T-helper 17 cell (primary cell): ENCODE results near the gene ARHGAP25. TPM values are rescaled to one million over a fixed set of nuclear protein-coding genes. Genes with fewer than 3 reads are reported as not detected.

Experiments used
- ATAC-seq: fragments of 150-1000 bp; cut with Tn5 transposase; 2 replicates; pipeline ENCODE4 v1.10.0; 2021; ENCODE audit warnings: mild to moderate bottlenecking, moderate library complexity
- DNase-seq, 3 donors: peaks; one replicate each; pipeline versions ENCODE4 v3.0.0 to v3.0.0-alpha.2; 2020 to 2021
- H3K9me3 ChIP-seq: one replicate; pipeline ENCODE4 v1.7.0; 2013; ENCODE audit warnings: low read length, mild to moderate bottlenecking; ENCODE audit not compliant: control insufficient read depth, poor library complexity, severe bottlenecking
- H3K27ac Mint-ChIP-seq: one replicate; pipeline ENCODE4 v1.8.0; 2022; ENCODE audit warnings: mild to moderate bottlenecking, moderate library complexity, mixed read lengths
- H3K27me3 Mint-ChIP-seq: one replicate; pipeline ENCODE4 v1.8.0; 2022; ENCODE audit warnings: mixed read lengths
- H3K36me3 Mint-ChIP-seq: one replicate; pipeline ENCODE4 v1.8.0; 2022; ENCODE audit warnings: low read depth, mixed read lengths
- H3K4me1 Mint-ChIP-seq: one replicate; pipeline ENCODE4 v1.8.0; 2022; ENCODE audit warnings: mild to moderate bottlenecking, mixed read lengths
- H3K4me3 Mint-ChIP-seq: one replicate; pipeline ENCODE4 v1.8.0; 2022; ENCODE audit warnings: mild to moderate bottlenecking, moderate library complexity, mixed read lengths
- total RNA-seq, 4 donors: library from RNA in 2 of 4; stranded (reverse) in 2 of 4; gene quantifications; one replicate each; pipeline ENCODE4 v1.2.3 and lab custom pipeline; 2022 to 2026

The ARHGAP25 gene
- total RNA-seq, 2 donors from 2014 or later: 75.6 to 90.6 TPM

DNA sequence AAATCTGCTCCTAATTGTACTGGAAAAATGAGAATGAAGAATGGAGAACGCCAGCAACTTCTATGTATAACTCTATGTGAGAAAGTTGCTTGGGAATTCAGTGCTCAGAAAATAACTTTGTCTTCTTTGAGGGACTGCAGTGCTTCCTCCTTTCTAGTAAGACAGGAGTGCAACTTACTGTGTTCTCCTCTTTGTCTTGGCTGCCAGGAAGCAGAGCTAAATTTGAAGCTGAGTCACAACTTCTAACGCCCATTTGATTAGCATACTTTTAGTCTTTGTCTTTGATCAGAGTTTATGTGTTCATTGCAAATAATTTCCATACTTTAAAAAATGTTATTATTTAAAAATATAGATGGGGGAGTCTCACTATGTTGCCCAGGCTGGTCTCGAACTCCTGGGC, 6.6 kb downstream of the ARHGAP25 start:
- H3K4me3 Mint-ChIP-seq: peak overlapping the region; percentile 92
- H3K4me1 Mint-ChIP-seq: peaks cover 75% of the 10 kb centered on the region
- peak; percentile 45 for ATAC-seq
- H3K27ac Mint-ChIP-seq: no peak overlapping the region
- peaks cover 28% of the 10 kb centered on the region for H3K36me3 Mint-ChIP-seq
- no peaks in the 10 kb centered on the region for H3K9me3 ChIP-seq
- DNase-seq: no peak
- H3K27me3 Mint-ChIP-seq: no peaks in the 10 kb centered on the region

DNA sequence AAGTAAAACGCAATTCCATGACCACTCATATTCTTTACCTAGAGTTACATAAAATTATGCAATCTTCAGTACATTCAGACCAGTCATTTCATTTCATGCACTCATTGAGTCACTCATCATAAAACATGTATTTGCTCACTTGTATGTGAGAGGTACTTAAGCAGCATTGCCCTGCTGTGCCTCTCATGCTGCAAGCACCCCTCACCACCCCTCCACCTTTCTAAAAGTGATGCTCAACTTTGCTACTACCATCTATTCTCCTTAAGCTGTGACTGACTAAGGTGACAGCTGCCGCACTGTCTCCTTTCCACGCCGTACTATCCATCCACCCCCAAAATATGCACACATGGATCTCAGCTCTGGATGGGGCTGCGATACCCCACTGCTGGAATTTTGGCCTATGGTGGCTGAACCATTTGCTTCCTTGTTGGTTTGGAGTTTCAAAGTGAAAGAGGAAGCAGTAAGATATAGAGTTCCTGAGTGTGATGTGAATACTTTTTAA, 7.2 kb downstream of the ARHGAP25 start:
- H3K36me3 Mint-ChIP-seq: peaks cover 28% of the 10 kb centered on the region
- H3K9me3 ChIP-seq: no peaks in the 10 kb centered on the region
- ATAC-seq (no peak), DNase-seq (no peak)
- peak overlapping the region; percentile 97 for H3K27ac Mint-ChIP-seq
- H3K4me1 Mint-ChIP-seq: peaks cover 79% of the 10 kb centered on the region
- H3K27me3 Mint-ChIP-seq: no peaks in the 10 kb centered on the region
- peak overlapping the region; percentile 88 for H3K4me3 Mint-ChIP-seq

DNA sequence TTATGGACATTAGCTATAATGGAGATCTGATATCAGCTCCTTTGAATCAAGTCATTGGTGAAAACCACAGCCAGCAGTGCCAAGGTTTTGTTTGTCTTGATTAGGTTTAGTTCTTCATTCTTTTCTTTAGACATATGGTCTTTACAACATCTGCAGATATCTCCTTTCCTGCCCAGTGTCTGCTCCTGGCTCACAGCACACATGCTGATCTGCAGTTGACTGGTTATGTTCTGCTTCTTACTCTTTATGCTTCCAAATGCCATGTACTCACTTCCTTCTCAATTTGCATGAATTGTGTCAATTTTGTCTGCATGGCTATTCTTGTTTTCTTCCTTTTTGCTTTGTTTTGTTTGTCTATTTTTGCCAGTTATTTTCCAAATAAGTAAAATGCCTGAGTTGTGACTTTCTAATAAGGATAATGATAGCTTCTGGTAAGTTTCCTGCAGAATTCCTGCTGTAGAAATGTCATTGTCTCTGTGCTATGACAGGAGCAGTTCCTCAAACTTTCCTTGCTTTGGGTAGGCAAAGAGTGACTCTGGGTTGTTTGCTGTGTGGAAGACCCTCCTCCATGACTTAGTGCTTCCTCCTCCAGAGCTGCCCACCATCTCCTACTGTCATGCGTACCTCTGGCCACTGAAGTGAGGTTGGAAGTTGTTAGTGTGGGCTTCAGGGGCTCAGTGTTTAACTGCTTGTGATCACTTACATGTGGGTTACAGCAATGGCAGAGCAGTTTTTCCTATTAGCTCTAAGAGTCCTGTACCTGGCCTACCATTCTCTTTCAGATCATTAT, 8.2 kb downstream of the ARHGAP25 start:
- no peaks in the 10 kb centered on the region for H3K27me3 Mint-ChIP-seq
- DNase-seq (no peak), ATAC-seq (no peak)
- peaks cover 28% of the 10 kb centered on the region for H3K36me3 Mint-ChIP-seq
- H3K27ac Mint-ChIP-seq: peak overlapping the region; percentile 97
- H3K4me3 Mint-ChIP-seq: peak overlapping the region; percentile 55
- H3K9me3 ChIP-seq: no peaks in the 10 kb centered on the region
- peaks cover 81% of the 10 kb centered on the region for H3K4me1 Mint-ChIP-seq

DNA sequence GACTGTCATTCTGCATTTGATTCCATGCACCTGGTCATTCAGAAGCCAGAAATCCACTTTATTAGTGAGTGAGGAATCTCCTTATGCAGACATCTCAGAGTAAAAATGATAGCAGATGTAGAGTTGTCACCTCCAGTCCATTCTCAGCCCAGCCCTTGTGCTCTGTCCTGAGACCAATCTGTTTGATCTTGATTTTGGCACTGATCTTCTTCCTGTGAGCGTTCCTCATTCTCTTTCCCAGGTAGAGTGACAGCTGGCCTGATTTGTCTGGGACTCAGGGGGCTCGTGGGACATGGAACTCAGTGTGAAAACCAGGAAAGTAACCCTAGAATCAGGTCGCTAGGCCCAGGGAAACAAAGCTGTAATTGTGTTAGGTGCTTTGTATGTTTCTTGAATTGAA, 8.9 kb downstream of the ARHGAP25 start:
- Mint-ChIP-seq H3K27ac (peak overlapping the region; percentile 97), H3K36me3 (peaks cover 28% of the 10 kb centered on the region), H3K4me3 (peak overlapping the region; percentile 55), H3K4me1 (peaks cover 83% of the 10 kb centered on the region), H3K27me3 (no peaks in the 10 kb centered on the region)
- no peak for DNase-seq
- ATAC-seq: no peak
- no peaks in the 10 kb centered on the region for H3K9me3 ChIP-seq

DNA sequence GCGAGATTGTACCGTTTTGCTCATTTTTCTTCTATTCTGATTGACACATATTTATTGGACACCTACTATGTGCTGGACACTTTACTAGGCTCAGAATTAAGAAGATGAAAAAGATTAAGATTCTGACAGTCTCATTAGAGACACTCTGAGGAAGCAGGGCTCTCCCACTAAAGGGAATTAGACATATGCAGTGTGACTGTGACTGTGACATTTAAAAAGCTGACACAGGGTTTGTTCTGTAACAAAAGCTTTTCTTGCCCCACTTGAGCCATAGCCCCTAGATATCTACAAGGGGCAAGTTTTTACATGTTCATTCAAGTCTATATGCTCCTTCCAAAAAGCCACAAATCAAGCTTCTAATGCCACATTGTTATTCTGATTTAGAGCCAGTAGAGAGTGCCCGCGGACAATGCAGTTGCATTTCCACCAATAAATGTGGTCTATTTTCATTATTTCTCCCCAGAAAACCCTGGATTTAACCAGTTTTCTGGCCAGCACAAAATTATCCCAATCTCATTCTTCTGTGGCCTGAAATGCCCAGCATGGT, 9.8 kb downstream of the ARHGAP25 start:
- H3K9me3 ChIP-seq: no peaks in the 10 kb centered on the region
- H3K27ac Mint-ChIP-seq: peak overlapping the region; percentile 97
- DNase-seq (no peak), ATAC-seq (no peak)
- H3K4me3 Mint-ChIP-seq: peak overlapping the region; percentile 55
- H3K27me3 Mint-ChIP-seq: no peaks in the 10 kb centered on the region
- peaks cover 86% of the 10 kb centered on the region for H3K4me1 Mint-ChIP-seq
- H3K36me3 Mint-ChIP-seq: peaks cover 28% of the 10 kb centered on the region

DNA sequence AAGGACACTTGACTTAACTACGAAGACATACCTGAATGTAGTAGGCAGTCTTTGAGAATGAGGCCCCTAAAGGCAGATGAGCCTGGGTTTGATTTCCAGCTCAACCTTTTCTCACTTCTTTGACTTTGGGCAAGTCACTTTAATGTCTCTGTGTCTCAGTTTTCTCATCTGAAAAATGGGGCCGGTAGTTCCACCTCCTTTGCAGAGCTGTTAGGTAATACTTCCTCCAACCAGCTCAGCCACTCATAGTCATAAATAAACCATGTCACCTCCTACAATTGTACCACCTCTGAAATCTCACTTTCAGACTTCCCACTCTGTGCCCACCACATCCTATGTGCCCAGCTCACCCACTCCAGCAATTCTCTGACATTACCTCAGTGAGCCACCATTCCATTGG, 10.4 kb downstream of the ARHGAP25 start:
- Mint-ChIP-seq H3K4me3 (peak overlapping the region; percentile 55), H3K27me3 (no peaks in the 10 kb centered on the region), H3K27ac (peak overlapping the region; percentile 97), H3K4me1 (peaks cover 82% of the 10 kb centered on the region), H3K36me3 (peaks cover 27% of the 10 kb centered on the region)
- no peak for ATAC-seq
- no peaks in the 10 kb centered on the region for H3K9me3 ChIP-seq
- no peak for DNase-seq

DNA sequence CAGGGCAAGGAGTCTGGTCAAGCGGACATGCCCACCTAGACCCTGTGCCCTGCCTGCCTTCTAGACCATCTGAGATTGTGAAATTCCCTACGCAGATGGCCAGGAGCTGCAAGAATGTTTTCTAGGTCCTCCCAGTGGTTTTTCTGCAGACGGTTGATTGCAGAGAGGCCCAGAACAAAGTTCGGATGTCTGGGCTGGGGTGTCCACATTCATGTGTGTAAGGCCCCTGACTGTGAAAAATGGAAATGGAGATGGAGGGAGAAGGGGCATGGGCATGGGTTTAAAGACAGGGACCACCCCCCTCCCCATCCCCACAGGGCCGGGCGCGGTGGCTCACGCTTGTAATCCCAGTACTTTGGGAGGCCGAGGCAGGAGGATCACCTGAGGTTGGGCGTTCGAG, 11.8 kb downstream of the ARHGAP25 start:
- Mint-ChIP-seq H3K36me3 (peaks cover 21% of the 10 kb centered on the region), H3K27ac (peak overlapping the region; percentile 97), H3K27me3 (no peaks in the 10 kb centered on the region), H3K4me3 (no peak overlapping the region), H3K4me1 (peaks cover 81% of the 10 kb centered on the region)
- H3K9me3 ChIP-seq: no peaks in the 10 kb centered on the region
- ATAC-seq (no peak), DNase-seq (no peak)

DNA sequence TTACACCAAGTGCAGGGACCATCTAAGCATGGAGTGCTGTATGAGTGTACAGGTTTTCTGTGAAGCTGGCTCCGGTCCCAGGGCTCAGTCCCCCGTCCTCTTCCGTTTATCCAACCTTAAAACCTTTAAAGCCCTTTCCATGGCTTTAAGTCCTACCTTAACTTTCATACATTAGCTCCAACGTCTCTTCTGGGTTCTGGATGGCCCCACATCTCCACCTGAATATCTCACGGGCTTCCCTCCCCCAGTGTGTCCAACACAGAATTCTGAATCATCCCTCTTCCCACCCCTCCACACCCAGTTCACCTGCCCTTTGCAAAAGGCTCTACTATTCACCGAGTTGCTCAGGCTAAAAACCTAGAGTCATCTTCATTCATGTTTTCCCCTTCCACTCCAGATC, 12.8 kb downstream of the ARHGAP25 start:
- no peaks in the 10 kb centered on the region for H3K9me3 ChIP-seq
- Mint-ChIP-seq H3K4me1 (peaks cover 83% of the 10 kb centered on the region), H3K36me3 (peaks cover 19% of the 10 kb centered on the region), H3K4me3 (peak overlapping the region; percentile 76), H3K27ac (peak overlapping the region; percentile 97), H3K27me3 (no peaks in the 10 kb centered on the region)
- DNase-seq (no peak), ATAC-seq (no peak)

DNA sequence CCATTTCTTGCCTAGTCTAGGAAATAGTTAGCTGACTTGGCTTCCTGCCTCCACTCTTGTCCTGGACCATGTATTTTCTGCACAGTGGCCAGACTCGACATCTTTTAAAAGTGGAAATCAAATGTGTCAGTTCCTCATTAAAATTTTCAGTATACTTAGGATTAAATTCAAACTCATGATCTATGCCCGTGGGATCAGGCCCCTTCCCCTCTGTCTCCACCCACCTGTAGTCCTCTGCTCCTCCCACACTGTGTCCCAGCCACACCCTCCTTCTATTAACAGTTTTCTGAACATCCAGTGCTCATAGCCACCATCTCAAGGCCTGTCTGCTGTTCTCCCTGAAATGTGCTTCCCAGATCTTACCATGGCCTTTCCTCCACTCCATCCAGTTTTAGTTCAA, 13.3 kb downstream of the ARHGAP25 start:
- Mint-ChIP-seq H3K27me3 (no peaks in the 10 kb centered on the region), H3K36me3 (peaks cover 16% of the 10 kb centered on the region), H3K4me1 (peaks cover 83% of the 10 kb centered on the region), H3K27ac (peak overlapping the region; percentile 97), H3K4me3 (peak overlapping the region; percentile 76)
- H3K9me3 ChIP-seq: no peaks in the 10 kb centered on the region
- DNase-seq (no peak), ATAC-seq (no peak)

DNA sequence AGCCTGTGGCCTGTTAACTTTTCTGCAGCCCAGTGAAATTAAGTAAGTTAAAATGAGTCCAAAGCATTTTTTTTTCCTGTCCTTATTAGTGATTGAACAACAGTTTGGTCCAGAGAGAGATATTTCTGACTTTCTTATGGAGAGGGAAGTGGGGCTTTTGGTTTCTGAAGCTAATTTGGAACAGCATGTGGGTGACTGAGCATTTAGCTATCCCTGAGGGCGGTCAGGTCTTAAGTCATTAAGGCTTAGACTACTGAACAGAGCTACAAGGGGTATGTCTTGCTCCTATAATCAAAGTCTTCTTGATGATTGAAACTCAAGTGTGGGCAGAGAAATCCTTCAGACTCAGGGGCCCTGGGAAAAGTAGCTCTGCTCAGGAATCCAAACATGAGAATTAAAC, 14.0 kb downstream of the ARHGAP25 start:
- DNase-seq (no peak), ATAC-seq (no peak)
- Mint-ChIP-seq H3K27me3 (no peaks in the 10 kb centered on the region), H3K36me3 (peaks cover 16% of the 10 kb centered on the region), H3K27ac (peak overlapping the region; percentile 97), H3K4me1 (peaks cover 82% of the 10 kb centered on the region), H3K4me3 (peak overlapping the region; percentile 69)
- no peaks in the 10 kb centered on the region for H3K9me3 ChIP-seq

DNA sequence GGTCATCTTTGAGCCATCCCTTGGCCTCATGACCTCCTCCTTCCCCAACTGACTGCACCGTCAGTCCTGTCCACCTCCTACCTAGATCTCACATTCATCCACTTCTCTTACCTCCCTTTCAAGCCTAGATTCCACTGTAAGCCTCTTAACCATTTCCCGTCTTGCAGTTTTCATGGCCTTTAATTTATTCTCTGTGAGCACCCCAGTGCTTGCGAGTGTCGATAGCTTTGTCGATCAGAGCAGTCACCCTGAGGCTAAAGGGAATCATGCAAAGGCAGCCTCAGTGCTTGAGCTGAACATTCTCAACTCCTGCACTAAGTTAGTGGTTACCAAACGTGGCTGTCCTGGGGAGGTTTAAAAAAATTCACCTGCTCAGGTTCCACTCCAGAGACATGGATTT, 14.7 kb downstream of the ARHGAP25 start:
- Mint-ChIP-seq H3K27ac (peak overlapping the region; percentile 97), H3K36me3 (peaks cover 17% of the 10 kb centered on the region)
- no peak for DNase-seq

DNA sequence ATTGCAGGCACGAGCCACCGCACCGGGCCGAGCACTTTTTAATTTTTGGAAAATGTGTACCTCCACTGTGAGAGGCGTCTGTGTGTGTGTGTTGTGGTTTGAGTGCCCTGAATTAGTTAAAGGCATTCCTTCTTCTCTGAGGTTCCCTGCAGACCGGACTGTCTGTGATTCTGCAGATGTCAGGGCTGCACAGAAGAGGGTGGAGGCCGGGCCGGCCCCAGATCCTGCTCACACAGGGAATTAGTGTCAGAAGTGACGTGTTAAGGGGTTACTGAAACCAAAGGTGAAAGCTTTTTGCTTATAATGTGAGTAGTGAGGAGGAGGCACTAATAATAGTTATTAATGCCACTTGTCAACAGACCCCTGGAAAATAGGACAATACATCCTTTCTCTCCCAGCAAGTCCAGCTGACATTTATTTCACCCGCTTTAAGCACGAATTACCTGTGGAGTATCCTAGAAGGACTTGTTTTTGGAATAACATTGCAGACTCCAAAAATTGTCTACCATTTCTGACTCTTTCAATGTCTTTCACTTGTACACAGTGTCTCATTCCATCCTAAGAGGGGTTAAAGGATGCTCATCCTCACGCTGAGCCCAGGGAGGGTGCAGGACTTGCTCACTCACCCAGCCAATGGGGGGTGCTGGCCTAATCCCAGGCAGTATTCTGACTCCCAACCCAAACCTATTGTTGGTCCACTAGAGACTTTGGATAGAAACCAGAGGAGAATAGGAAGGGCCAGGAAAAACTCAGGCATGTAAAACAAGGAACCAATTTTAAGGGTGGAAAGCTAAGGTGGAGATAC, 16.2 kb downstream of the ARHGAP25 start:
- H3K9me3 ChIP-seq: no peaks in the 10 kb centered on the region
- Mint-ChIP-seq H3K27me3 (no peaks in the 10 kb centered on the region), H3K4me1 (peaks cover 78% of the 10 kb centered on the region), H3K27ac (peak overlapping the region; percentile 97), H3K4me3 (no peak overlapping the region), H3K36me3 (peaks cover 11% of the 10 kb centered on the region)
- DNase-seq (no peak), ATAC-seq (no peak)

More for the DNA sequence above, 14.7 kb downstream of the ARHGAP25 start:
- no peak for ATAC-seq
- H3K27me3 Mint-ChIP-seq: no peaks in the 10 kb centered on the region
- H3K9me3 ChIP-seq: no peaks in the 10 kb centered on the region
- H3K4me3 Mint-ChIP-seq: peak overlapping the region; percentile 69
- H3K4me1 Mint-ChIP-seq: peaks cover 80% of the 10 kb centered on the region
